Stimulated activated effector memory CD8-positive, alpha-beta T cell treated with anti-CD3 and anti-CD28 coated beads, Interleukin-12 subunit alpha, Interleukin-12 subunit beta, amount 100 ng/mL, for 72 hours (primary cell): ENCODE measurements around the gene TIMM13.
"Not testable (repeated sequence)": the region's sequence is repeated elsewhere in the genome, so short reads cannot be mapped to it uniquely, and the experiment has no call there.

ENCODE experiments used
- ATAC-seq: fragments of 150-1000 bp; cut with Tn5 transposase; 2 replicates; pipeline ENCODE4 v1.10.0; 2021
- DNase-seq, 2 donors: peaks; one replicate each; pipeline ENCODE4 v3.0.0; 2021 to 2022; ENCODE audit warnings: low spot score in 2 of 2
- H3K27ac Mint-ChIP-seq: one replicate; pipeline ENCODE4 v1.8.0; 2022; ENCODE audit warnings: mild to moderate bottlenecking, mixed read lengths
- H3K36me3 Mint-ChIP-seq: one replicate; pipeline ENCODE4 v1.8.0; 2022; ENCODE audit warnings: mild to moderate bottlenecking, mixed read lengths
- H3K4me1 Mint-ChIP-seq: one replicate; pipeline ENCODE4 v1.8.0; 2022; ENCODE audit warnings: mixed read lengths
- H3K4me3 Mint-ChIP-seq: one replicate; pipeline ENCODE4 v1.8.0; 2022; ENCODE audit warnings: mild to moderate bottlenecking, mixed read lengths
- H3K9me3 Mint-ChIP-seq: one replicate; pipeline ENCODE4 v1.8.0; 2022; ENCODE audit warnings: mixed read lengths

TIMM13 gene

GRCh38 chr19:2427429-2428320 lies at the start of gene TIMM13:
TSS of gene TIMM13 (minus strand) at chr19:2427586. CDS start at chr19:2427533, 53 bp downstream.
- H3K36me3 Mint-ChIP-seq: peaks cover 82% of the 10 kb centered on the region
- H3K9me3 Mint-ChIP-seq: no peaks in the 10 kb centered on the region
- ATAC-seq (peak; percentile 94), DNase-seq (peak; percentile 96 to 99)
- peak within 1 kb of the TSS; percentile 98 for H3K27ac Mint-ChIP-seq
- H3K4me3 Mint-ChIP-seq: peak within 1 kb of the TSS; percentile 95
- peaks cover 17% of the 10 kb centered on the region for H3K4me1 Mint-ChIP-seq

GRCh38 chr19:2476451-2477140 lies 49.2 kb upstream of the TIMM13 start:
- peaks cover 27% of the 10 kb centered on the region for H3K4me1 Mint-ChIP-seq
- ATAC-seq: peak; percentile 56
- peak; percentile 65 to 89 for DNase-seq
- peak overlapping the region; percentile 97 for H3K4me3 Mint-ChIP-seq
- peak overlapping the region; percentile 96 for H3K27ac Mint-ChIP-seq
- no peaks in the 10 kb centered on the region for H3K9me3 Mint-ChIP-seq
- peaks cover 50% of the 10 kb centered on the region for H3K36me3 Mint-ChIP-seq

GRCh38 chr19:2475702-2476450 lies 48.5 kb upstream of the TIMM13 start, which contains the start of gene GADD45B:
TSS of gene GADD45B (plus strand) at chr19:2476127. CDS start at chr19:2476359, 232 bp downstream.
- DNase-seq (peak; percentile 98 to 100), ATAC-seq (peak; percentile 62)
- peak within 1 kb of the TSS; percentile 96 for H3K27ac Mint-ChIP-seq
- H3K4me1 Mint-ChIP-seq: peaks cover 27% of the 10 kb centered on the region
- H3K4me3 Mint-ChIP-seq: peak within 1 kb of the TSS; percentile 97
- no peaks in the 10 kb centered on the region for H3K9me3 Mint-ChIP-seq
- H3K36me3 Mint-ChIP-seq: peaks cover 50% of the 10 kb centered on the region

GRCh38 chr19:2475018-2475701 lies 47.8 kb upstream of the TIMM13 start:
- H3K4me1 Mint-ChIP-seq: peaks cover 27% of the 10 kb centered on the region
- H3K9me3 Mint-ChIP-seq: no peaks in the 10 kb centered on the region
- DNase-seq (peak; percentile 60 to 86), ATAC-seq (peak; percentile 54)
- H3K4me3 Mint-ChIP-seq: peak overlapping the region; percentile 97
- H3K27ac Mint-ChIP-seq: peak overlapping the region; percentile 96
- H3K36me3 Mint-ChIP-seq: peaks cover 50% of the 10 kb centered on the region

GRCh38 chr19:2474232-2475017 lies 47.0 kb upstream of the TIMM13 start:
- Mint-ChIP-seq H3K4me1 (peaks cover 32% of the 10 kb centered on the region), H3K9me3 (no peaks in the 10 kb centered on the region), H3K36me3 (peaks cover 48% of the 10 kb centered on the region), H3K4me3 (peak overlapping the region; percentile 97), H3K27ac (peak overlapping the region; percentile 96)
- ATAC-seq (peak; percentile 68), DNase-seq (peak; percentile 96 to 97)

- H3K27ac Mint-ChIP-seq: peak overlapping the region; percentile 43
- peak overlapping the region; percentile 32 for H3K4me3 Mint-ChIP-seq
- H3K4me1 Mint-ChIP-seq: peaks cover 12% of the 10 kb centered on the region
- H3K9me3 Mint-ChIP-seq, ATAC-seq, DNase-seq, H3K36me3 Mint-ChIP-seq: not testable (repeated sequence)
These were observed 42.5 kb upstream of the TIMM13 start for GRCh38 chr19:2469915-2470200.

- peak overlapping the region; percentile 32 for H3K4me3 Mint-ChIP-seq
- peak; percentile 74 for ATAC-seq
These were observed 41.9 kb upstream of the TIMM13 start for GRCh38 chr19:2469102-2469914.

GRCh38 chr19:2468596-2468995 lies 41.2 kb upstream of the TIMM13 start:
- DNase-seq (no peak), ATAC-seq (no peak)
- Mint-ChIP-seq H3K4me3 (no peak overlapping the region), H3K36me3 (no peaks in the 10 kb centered on the region), H3K27ac (no peak overlapping the region), H3K4me1 (peaks cover 10% of the 10 kb centered on the region), H3K9me3 (no peaks in the 10 kb centered on the region)

More at GRCh38 chr19:2469102-2469914, 41.9 kb upstream of the TIMM13 start:
- peaks cover 10% of the 10 kb centered on the region for H3K4me1 Mint-ChIP-seq
- no peaks in the 10 kb centered on the region for H3K36me3 Mint-ChIP-seq
- no peaks in the 10 kb centered on the region for H3K9me3 Mint-ChIP-seq
- peak overlapping the region; percentile 43 for H3K27ac Mint-ChIP-seq
- DNase-seq: no peak

GRCh38 chr19:2464389-2464788 lies 37.0 kb upstream of the TIMM13 start:
- H3K9me3 Mint-ChIP-seq: no peaks in the 10 kb centered on the region
- H3K36me3 Mint-ChIP-seq: no peaks in the 10 kb centered on the region
- H3K4me3 Mint-ChIP-seq: no peak overlapping the region
- H3K27ac Mint-ChIP-seq: no peak overlapping the region
- DNase-seq (no peak), ATAC-seq (no peak)
- peaks cover 24% of the 10 kb centered on the region for H3K4me1 Mint-ChIP-seq

- not testable (repeated sequence) for H3K9me3 Mint-ChIP-seq, H3K4me3 Mint-ChIP-seq, H3K36me3 Mint-ChIP-seq, ATAC-seq, H3K27ac Mint-ChIP-seq, DNase-seq
- peaks cover 20% of the 10 kb centered on the region for H3K4me1 Mint-ChIP-seq
These were observed 36.3 kb upstream of the TIMM13 start for GRCh38 chr19:2463694-2464093.

- Mint-ChIP-seq H3K9me3 (no peaks in the 10 kb centered on the region), H3K27ac (peak overlapping the region; percentile 88), H3K36me3 (no peaks in the 10 kb centered on the region), H3K4me1 (peaks cover 20% of the 10 kb centered on the region), H3K4me3 (peak overlapping the region; percentile 85)
- ATAC-seq (no peak), DNase-seq (no peak)
These were observed 35.4 kb upstream of the TIMM13 start for GRCh38 chr19:2462635-2463421.

GRCh38 chr19:2461751-2462634 lies 34.6 kb upstream of the TIMM13 start:
- H3K9me3 Mint-ChIP-seq: no peaks in the 10 kb centered on the region
- H3K27ac Mint-ChIP-seq: peak overlapping the region; percentile 88
- H3K36me3 Mint-ChIP-seq: no peaks in the 10 kb centered on the region
- H3K4me3 Mint-ChIP-seq: peak overlapping the region; percentile 85
- H3K4me1 Mint-ChIP-seq: peaks cover 27% of the 10 kb centered on the region
- ATAC-seq: peak; percentile 82
- DNase-seq: peak; percentile 57 to 88
